Ishikawa (cell line): ENCODE data around the gene DSTN.

Experiments used
- CEBPB ChIP-seq: IDR thresholded peaks from 2 replicates; pipeline ENCODE4 v1.6.1; 2012
- CREB1 ChIP-seq: IDR thresholded peaks from 2 replicates; pipeline ENCODE4 v1.6.1; 2012; ENCODE audit warnings: low read depth
- EP300 ChIP-seq: IDR thresholded peaks from 2 replicates; pipeline ENCODE4 v1.6.1; 2012; ENCODE audit warnings: borderline replicate concordance
- FOXM1 ChIP-seq: IDR thresholded peaks from 2 replicates; pipeline ENCODE4 v1.6.1; 2012; ENCODE audit warnings: low read depth, borderline replicate concordance
- NFIC ChIP-seq: IDR thresholded peaks from 2 replicates; pipeline ENCODE4 v1.6.1; 2012
- RAD21 ChIP-seq: IDR thresholded peaks from 2 replicates; pipeline ENCODE4 v1.6.1; 2012; ENCODE audit warnings: low read depth
- TEAD4 ChIP-seq: IDR thresholded peaks from 2 replicates; pipeline ENCODE4 v1.6.1; 2012
- YY1 ChIP-seq: IDR thresholded peaks from 2 replicates; pipeline ENCODE4 v1.6.1; 2012; ENCODE audit warnings: low read depth
- TF ChIP-seq, protein P1 (sequence below): IDR thresholded peaks from 2 replicates; pipeline ENCODE4 v1.6.1; 2012; ENCODE audit warnings: low read depth, mild to moderate bottlenecking
- TF ChIP-seq, protein P2 (sequence below): IDR thresholded peaks from 2 replicates; pipeline ENCODE4 v1.6.1; 2012
- TF ChIP-seq, protein P3 (sequence below): IDR thresholded peaks from 2 replicates; pipeline ENCODE4 v1.6.1; 2012

DNA sequence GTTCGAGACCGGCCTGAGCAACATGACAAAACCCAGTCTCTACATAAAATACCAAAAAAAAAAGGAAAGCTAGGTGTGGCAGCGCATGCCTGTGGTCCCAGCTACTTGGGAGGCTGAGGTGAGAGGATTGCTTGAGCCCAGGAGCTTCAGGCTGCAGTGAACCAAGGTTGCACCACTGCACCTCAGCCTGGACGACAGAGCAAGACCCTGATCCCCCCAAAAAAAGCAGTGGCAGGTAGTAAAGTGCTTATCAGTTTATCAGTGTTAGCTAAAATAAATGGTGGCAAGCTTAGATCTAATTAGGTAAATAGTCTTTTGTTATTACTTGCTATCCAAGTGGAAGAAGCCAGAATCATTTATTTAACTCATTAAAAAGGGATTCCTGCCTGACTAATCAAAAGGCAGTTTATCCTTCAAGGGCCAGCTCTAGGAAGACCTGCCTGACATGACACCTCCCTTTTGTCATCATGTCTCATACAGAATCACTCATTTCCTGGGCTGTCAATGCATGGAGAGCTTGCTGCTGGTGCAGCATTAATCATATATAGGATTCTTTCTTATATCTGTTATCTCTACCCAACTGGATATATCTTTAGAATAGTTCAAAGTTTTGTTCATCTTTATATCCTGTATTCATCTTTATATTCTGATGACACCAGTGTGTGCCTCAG is 9.6 kb downstream of the DSTN start:
- TF ChIP-seq EP300 (no peak), RAD21 (no peak), NFIC (no peak), FOXM1 (no peak), CREB1 (no peak), YY1 (no peak), TEAD4 (no peak), CEBPB (no peak)
- TF ChIP-seq, protein P1, sequence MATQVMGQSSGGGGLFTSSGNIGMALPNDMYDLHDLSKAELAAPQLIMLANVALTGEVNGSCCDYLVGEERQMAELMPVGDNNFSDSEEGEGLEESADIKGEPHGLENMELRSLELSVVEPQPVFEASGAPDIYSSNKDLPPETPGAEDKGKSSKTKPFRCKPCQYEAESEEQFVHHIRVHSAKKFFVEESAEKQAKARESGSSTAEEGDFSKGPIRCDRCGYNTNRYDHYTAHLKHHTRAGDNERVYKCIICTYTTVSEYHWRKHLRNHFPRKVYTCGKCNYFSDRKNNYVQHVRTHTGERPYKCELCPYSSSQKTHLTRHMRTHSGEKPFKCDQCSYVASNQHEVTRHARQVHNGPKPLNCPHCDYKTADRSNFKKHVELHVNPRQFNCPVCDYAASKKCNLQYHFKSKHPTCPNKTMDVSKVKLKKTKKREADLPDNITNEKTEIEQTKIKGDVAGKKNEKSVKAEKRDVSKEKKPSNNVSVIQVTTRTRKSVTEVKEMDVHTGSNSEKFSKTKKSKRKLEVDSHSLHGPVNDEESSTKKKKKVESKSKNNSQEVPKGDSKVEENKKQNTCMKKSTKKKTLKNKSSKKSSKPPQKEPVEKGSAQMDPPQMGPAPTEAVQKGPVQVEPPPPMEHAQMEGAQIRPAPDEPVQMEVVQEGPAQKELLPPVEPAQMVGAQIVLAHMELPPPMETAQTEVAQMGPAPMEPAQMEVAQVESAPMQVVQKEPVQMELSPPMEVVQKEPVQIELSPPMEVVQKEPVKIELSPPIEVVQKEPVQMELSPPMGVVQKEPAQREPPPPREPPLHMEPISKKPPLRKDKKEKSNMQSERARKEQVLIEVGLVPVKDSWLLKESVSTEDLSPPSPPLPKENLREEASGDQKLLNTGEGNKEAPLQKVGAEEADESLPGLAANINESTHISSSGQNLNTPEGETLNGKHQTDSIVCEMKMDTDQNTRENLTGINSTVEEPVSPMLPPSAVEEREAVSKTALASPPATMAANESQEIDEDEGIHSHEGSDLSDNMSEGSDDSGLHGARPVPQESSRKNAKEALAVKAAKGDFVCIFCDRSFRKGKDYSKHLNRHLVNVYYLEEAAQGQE: no peak
- TF ChIP-seq, protein P2, sequence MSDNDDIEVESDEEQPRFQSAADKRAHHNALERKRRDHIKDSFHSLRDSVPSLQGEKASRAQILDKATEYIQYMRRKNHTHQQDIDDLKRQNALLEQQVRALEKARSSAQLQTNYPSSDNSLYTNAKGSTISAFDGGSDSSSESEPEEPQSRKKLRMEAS: no peak
- TF ChIP-seq, protein P3, sequence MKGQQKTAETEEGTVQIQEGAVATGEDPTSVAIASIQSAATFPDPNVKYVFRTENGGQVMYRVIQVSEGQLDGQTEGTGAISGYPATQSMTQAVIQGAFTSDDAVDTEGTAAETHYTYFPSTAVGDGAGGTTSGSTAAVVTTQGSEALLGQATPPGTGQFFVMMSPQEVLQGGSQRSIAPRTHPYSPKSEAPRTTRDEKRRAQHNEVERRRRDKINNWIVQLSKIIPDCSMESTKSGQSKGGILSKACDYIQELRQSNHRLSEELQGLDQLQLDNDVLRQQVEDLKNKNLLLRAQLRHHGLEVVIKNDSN: no peak
